GM18511 (cell line): ENCODE data around the gene SELENOK.
"Not testable (repeated sequence)": the region's sequence is repeated elsewhere in the genome, so short reads cannot be mapped to it uniquely, and the experiment has no call there.

Experiments
- ATAC-seq: cut with Tn5 transposase; IDR thresholded peaks from one replicate; pipeline ENCODE4 v1.9.1; 2021; ENCODE audit warnings: mild to moderate bottlenecking, moderate library complexity; ENCODE audit not compliant: unreplicated experiment

SELENOK gene

GRCh38 chr3:53891497-53892285 lies at the start of gene SELENOK:
SELENOK (minus strand) TSS chr3:53891859.
- peak; percentile 97 for ATAC-seq

- ATAC-seq = no peak
These were observed 49.5 kb upstream of the SELENOK start for GRCh38 chr3:53941184-53941583.

- no peak for ATAC-seq
These were observed 49.0 kb upstream of the SELENOK start for GRCh38 chr3:53940623-53941022.

GRCh38 chr3:53939813-53940212 lies 48.2 kb upstream of the SELENOK start:
- no peak for ATAC-seq

GRCh38 chr3:53939086-53939582 lies 47.5 kb upstream of the SELENOK start:
- no peak for ATAC-seq

- peak; percentile 69 for ATAC-seq
These were observed 47.0 kb upstream of the SELENOK start for GRCh38 chr3:53938645-53939044.

- ATAC-seq = no peak
These were observed 44.7 kb upstream of the SELENOK start for GRCh38 chr3:53936347-53936746.

- no peak for ATAC-seq
These were observed 43.7 kb upstream of the SELENOK start for GRCh38 chr3:53935283-53935901.

GRCh38 chr3:53927208-53927872 lies 35.7 kb upstream of the SELENOK start:
- ATAC-seq = not testable (repeated sequence)

- no peak for ATAC-seq
These were observed 29.6 kb upstream of the SELENOK start for GRCh38 chr3:53921296-53921695.

GRCh38 chr3:53919741-53920140 lies 28.1 kb upstream of the SELENOK start:
- no peak for ATAC-seq

GRCh38 chr3:53913401-53913800 lies 21.7 kb upstream of the SELENOK start:
- no peak for ATAC-seq

- no peak for ATAC-seq
These were observed 11.1 kb upstream of the SELENOK start for GRCh38 chr3:53902711-53903110.

GRCh38 chr3:53902067-53902466 lies 10.4 kb upstream of the SELENOK start:
- no peak for ATAC-seq

- no peak for ATAC-seq
These were observed 9.1 kb upstream of the SELENOK start for GRCh38 chr3:53900666-53901331.

- no peak for ATAC-seq
These were observed 8.1 kb upstream of the SELENOK start for GRCh38 chr3:53899750-53900149.

- no peak for ATAC-seq
These were observed 603 bp upstream of the SELENOK start for GRCh38 chr3:53892286-53892637.

GRCh38 chr3:53890726-53891475 lies 758 bp downstream of the SELENOK start:
- no peak for ATAC-seq

GRCh38 chr3:53888232-53888631 lies 3.4 kb downstream of the SELENOK start:
- ATAC-seq = no peak

GRCh38 chr3:53887446-53887845 lies 4.2 kb downstream of the SELENOK start:
- ATAC-seq = no peak

GRCh38 chr3:53885239-53885638 lies 6.4 kb downstream of the SELENOK start:
- ATAC-seq = no peak
